ENCODE measurements around the gene RAD51B.

GRCh38 chr14:68712703-68713370 is 893.3 kb downstream of the RAD51B start:
- no peak for TF ChIP-seq CBX1 (IDR thresholded peaks at IDR 0.05; ENCODE audit: low read depth)
- TF ChIP-seq CTCF (IDR thresholded peaks at IDR 0.05 in 2 of 3, conservative IDR thresholded peaks at IDR 0.05 in 1 of 3; ENCODE audit: insufficient read depth in 2 of 3, low read depth in 1 of 3, low read length in 3 of 3): no peak
- TF ChIP-seq USF1 (CRISPR knock-in tag; IDR thresholded peaks at IDR 0.05): no peak
- TF ChIP-seq RAD21 (CRISPR knock-in tag; conservative IDR thresholded peaks at IDR 0.05 in 1 of 2, IDR thresholded peaks at IDR 0.05 in 1 of 2): no peak
- TF ChIP-seq ZNF24 (IDR thresholded peaks at IDR 0.05): no peak
- TF ChIP-seq GTF2F1 (IDR thresholded peaks at IDR 0.05; ENCODE audit: low read depth, low read length): no peak
- TF ChIP-seq RB1 (IDR thresholded peaks at IDR 0.05; ENCODE audit: low read depth): no peak
- TF ChIP-seq SP2 (IDR thresholded peaks at IDR 0.05; ENCODE audit: extremely low read depth, low read depth, low read length, poor library complexity, severe bottlenecking): no peak
- TF ChIP-seq TCF7 (IDR thresholded peaks at IDR 0.05; ENCODE audit: borderline replicate concordance): no peak

Measured in K562 (cell line).